ENCODE results near the gene MRGPRE.

The MRGPRE gene

DNA sequence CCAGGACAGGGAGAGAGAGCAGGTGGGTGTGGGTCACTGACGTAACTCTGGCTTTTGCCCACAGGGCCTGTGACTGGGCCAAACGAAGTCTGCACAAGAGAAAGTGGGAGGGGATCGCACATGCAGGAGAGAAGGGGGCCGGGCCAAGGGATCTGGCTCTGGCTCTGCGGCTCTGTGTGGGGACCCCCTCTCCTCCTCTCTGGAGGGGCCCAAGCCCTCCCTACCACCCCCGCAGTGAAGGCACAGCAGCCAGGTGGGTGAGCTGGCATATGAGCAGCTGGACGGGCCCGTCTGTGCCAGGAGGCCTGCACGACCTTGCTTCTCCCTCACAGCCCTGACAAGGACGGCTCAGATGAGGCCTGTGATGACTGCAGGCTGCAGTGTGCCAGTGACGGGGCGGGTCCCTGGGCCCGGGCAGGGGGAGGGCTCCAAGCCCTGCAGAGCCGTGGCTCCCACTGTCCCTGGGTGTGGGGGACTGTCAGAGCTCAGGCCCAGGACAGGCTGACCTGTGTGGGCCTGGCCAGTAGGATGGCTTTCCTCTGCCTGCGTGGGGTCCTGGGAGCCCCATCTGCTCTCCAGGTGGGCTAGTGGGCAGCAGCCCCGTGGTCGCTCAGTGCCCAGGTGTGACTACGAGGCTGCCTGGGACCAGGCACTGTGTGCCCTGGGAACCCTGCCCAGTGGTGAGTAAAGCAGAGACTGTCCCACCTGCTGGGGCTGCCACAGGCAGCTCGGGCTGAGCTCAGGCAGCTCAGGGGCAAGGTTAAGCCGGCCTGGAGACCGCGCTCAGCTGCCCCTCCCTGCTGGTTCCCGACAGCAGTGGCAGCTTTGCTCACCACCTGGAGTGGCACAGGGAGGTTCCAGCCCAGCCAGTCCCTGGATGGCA, 35.8 kb downstream of the MRGPRE start:
- DNase-seq (ENCODE audit: low spot score) = no peak

DNA sequence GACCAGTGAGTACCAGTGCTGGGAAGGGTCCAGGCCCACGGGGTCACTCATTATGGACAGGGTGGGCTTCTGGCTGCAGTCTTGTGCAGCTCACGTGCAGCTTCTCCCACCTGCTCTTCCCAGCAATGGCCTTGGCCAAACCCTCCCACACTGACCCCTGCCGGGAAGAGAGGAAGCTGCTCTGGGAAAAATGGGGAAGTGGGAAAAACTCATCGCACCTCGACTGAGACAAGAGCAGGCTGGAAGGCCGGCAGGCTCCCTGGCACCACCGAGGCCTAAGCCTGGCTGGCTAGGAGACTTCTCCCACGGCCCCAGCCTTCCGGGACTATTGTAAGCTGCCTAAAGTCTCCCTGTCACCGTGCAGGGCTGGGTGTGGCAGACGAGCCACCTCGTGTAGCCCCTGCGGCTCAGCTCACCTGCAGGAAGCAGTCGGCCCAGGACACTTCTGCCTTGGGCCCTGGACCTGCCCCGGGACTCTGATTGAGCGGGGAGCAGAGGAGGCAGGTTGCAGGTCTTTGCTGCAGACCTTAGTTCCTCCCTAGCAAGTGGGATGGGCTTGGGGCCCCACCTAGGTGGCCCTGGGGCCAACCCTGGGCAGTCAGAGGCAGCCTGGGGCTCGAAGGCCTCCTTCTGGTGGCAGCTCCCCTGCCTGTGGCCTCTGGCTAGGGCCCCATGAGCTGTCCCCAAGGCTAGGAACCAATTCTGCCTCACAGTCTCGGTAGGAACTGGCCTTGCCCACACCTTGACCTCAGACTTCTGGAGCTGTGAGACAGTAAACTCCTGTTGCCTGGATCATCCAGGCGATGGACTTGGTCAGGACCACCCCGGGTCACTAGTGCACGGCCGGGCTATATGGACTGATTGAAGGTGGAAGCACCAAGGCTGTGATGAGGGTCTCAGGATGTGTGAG, 36.7 kb downstream of the MRGPRE start:
- peak; percentile 64 for DNase-seq (ENCODE audit: low spot score)

DNA sequence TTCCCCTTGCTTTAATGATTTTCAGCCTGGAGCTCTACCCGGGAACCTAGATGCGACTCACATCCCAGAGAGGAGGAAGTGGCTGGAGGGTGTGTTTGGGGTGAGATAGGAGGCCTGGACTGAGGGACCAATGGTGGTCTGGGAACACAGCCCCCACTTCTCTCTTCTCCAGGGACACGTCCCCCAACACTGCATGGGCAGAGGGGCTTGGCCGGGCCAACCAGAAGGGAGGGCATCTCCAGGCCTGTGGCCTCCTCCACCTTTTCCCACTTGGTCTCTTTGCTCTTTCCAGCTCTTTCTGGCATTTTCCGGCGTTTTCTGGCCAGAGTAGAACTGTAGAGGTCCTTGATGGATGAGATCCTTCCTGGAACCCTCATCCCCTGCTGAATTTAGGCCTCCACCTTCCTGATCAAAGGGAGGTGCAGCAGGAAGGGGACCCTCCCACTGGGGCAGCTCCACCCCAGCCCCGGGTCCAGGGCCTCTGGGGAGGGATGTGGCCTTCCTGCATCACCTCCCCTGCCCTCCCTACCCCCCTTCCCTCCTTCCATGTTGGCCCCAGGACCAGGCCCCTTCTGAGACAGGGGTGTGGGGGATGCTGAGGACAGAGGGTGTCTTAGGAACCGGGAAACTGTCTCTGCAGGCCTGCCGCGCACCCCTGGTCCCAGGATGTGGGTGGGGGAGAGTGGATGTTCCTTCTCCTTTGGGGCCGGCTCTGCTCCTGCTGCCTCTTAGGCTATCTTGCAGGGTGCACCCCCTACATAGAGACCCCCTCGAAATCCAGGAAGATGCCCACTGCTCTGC, 38.0 kb downstream of the MRGPRE start:
- no peak for DNase-seq (ENCODE audit: low spot score)

DNA sequence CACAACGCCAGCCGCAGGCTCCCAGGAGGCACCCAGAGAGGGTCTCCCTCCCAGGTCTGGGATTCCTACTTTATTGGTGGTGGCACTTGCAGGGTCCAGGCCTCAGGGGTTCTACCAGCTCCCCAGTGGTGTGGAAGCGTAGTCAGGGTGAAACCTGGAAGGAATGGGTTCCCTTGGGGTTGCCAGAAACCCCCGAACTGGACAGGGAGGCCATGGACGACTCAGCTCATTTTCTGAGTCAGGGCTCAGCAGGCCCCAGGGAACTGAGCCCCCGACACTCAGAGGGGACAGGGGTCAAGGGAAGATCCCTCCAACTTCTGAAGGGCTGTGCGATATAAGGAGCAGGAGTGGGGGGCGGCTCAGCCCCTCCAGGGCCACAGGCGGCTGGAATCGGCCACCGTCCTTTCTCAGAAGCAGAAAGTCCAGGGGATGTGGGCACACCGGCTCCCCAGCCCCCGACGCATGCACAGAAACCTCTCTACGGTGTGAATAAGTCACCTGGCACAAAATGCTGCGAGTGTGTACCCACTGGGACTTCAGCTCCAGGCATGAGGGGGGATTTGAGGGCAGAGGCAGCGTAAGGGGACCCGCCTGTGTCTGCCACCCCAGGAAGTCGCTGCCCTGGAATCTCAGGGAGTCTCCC, 38.7 kb downstream of the MRGPRE start:
- no peak for DNase-seq (ENCODE audit: low spot score)

DNA sequence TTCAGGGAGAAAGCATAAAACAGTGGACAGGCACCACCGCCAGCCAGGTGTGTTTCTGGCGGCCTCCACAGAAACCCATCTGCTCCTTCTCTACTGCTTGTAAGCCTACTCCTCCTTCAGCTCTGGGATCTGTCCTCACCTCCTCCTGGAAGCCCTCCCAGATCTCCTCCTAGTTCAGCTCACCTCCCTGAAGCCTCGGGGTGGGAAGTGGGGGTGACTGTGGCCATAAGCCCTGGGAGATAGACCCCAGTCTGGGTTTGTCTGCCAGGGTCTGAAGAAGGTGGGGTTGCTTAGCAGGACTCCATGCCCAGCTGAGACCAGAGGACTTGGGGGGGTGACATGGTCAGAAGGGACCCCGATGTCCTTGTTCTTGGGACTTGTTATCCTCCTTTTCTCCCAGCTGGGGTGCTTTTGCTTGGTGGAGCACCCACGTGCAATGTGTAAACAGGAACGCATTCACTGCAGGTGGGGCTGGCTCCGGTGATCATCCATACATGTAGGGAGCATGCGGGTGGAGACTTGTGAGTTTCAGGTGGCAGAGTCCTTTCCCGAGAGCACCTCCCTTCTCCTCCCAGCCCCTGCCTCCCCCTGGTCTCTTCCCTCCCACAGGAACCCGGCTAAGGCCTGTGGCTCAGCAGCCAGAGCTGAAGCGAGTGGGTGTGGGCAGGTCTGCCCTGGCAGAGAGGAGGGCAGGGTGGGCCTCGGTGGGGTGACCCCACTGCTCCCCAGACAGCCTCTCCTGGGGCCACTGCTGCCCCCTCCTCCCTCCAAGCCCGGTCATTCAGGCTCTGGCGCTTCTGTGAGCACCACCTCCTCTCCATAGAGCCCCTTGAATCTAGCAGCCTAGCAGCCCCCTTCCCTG, 39.5 kb downstream of the MRGPRE start:
- no peak for DNase-seq (ENCODE audit: low spot score)

DNA sequence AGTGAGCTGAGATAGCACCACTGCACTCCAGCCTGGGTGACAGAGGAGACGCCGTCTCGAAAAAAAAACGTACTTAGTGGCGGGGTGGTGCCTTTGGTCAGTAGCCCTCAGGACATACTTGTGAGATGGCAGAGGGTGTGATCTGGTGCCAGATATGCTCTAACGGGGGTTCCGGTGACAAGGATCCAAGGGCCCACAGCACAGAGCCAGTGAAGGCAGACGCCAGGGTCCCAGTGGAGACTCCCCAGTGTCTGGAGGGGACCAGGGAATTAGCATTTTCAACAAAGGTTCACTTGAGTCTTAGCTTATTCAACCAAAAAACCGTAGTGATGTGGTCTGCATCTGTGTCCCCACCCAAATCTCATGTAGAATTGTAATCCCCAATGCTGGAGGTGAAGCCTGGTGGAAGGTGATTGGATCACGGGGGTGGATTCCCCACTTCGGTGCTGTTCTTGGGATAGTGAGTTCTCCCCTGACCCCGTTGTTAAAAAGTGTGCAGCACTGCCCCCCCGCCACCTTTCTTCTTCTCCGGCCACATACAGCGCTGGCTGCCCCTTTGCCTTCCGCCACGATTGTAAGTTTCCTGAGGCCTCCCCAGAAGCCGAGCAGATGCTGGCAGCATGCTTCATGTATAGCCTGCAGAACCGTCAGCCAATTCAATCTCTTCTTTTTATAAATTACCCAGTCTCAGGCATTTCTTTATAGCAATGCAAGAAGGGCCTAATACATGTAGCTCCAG, 40.5 kb downstream of the MRGPRE start:
- DNase-seq (ENCODE audit: low spot score) = no peak

DNA sequence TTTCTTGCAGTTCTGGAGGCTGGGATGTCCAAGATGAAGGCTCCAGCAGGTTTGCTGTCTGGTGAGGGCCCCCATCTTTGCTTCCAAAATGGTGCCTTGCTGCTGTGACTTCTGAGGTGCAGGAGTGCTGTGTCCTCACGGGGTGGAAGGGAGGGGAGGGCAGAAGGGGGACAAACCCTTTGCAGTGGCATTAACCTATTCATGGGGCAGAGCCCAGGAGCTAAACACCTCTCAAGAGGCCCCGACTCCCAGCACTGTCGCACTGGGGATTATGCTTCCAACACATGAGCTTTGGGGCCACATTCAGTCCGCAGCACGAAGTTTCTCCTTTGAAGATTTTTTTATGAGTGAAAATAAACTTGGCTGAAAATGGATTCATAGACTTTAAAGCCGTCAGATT, 41.6 kb downstream of the MRGPRE start:
- no peak for DNase-seq (ENCODE audit: low spot score)

DNA sequence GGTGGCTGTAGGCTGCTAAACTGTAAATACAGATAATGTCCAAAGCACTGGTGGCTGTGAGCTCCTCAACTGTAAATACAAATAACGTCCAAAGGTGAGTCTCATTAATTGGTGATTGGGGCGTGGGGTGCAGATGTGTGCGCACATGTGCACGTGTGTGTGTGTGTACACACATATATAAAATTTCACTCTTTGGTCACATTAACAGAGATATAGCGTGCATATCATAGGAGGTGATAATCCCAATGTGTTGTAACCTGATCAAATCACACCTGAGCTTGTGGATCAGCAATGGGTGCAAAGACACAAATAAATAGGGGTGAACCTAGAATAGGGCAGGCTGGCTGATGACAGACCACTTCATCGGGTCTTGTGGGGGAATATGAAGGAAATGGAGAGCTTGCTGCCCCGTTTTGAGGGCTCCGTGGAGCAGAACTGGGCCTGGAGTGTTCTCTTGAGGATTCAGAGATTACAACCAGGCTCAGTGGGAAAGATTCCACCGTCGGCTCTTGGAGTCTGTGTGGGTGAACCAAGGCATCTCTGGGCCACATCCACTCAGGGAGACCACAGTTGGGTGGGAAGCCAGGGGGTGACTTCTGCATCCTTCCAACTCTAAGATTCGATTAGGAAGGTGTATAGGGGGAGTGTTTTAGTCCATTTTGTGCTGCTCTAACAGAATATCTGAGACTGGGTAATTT, 42.2 kb downstream of the MRGPRE start:
- DNase-seq (ENCODE audit: low spot score) = no peak

DNA sequence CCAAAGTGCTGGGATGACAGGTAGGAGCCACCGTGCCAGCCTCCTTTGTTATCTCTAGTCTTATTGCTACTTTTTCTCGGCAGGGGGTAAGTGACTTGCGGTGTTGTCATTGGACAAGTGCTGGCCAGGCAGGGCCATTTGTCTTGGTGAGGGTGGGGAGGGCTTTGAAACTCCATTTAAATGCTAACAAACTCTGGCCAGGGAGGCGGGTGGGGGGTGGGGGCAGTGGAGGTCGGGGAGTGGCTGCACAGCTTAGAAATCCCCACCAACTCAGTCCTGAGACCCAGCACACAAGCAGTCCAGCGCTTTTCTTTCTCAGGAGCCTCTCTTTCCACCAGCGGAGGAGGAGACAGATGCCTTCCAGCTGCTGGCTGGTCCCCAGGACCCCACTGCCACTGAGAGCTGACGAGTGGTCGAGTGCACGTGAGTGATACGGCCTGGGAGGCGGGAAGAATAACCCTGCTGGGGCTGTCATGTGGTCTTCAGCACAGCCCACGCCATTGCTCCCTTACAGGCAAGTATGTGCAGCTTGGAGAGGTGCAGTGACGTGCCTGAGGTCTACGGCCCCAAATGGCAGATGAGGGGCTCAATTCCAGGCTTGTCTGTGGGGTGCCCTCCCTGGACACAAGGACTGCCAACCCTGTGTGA, 42.9 kb downstream of the MRGPRE start:
- no peak for DNase-seq (ENCODE audit: low spot score)

DNA sequence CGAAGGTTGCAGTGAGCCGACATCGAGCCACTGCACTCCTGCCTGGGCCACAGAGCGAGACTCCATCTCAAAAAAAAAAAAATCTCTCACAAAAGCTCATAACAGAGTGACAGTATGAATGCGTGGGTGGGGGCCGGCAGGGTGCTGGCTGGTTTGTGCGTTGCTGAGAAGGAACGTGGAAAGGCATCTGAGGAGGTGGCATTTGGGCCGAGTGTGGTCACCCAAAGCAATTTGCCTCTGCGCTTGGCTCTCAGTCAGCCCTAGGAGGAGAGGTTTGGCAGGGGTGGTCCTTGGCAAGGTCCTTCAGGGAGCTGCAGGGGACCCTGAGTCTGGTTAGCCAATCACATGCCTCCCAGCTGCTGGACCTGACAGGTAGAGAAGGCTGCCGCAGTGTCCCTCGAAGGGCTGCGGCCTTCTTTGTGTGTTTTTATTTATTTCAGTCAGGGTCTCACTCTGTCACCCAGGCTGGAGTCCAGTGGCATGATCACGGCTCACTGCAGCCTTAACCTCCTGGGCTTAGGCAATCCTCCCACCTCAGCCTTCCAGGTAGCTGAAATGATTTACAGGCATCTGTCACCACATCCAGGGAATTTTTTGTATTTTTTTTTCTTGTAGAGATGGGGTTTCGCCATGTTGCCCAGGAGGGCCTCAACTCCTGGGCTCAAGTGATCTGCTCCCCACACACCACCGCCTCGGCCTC, 43.6 kb downstream of the MRGPRE start:
- DNase-seq (ENCODE audit: low spot score) = no peak

DNA sequence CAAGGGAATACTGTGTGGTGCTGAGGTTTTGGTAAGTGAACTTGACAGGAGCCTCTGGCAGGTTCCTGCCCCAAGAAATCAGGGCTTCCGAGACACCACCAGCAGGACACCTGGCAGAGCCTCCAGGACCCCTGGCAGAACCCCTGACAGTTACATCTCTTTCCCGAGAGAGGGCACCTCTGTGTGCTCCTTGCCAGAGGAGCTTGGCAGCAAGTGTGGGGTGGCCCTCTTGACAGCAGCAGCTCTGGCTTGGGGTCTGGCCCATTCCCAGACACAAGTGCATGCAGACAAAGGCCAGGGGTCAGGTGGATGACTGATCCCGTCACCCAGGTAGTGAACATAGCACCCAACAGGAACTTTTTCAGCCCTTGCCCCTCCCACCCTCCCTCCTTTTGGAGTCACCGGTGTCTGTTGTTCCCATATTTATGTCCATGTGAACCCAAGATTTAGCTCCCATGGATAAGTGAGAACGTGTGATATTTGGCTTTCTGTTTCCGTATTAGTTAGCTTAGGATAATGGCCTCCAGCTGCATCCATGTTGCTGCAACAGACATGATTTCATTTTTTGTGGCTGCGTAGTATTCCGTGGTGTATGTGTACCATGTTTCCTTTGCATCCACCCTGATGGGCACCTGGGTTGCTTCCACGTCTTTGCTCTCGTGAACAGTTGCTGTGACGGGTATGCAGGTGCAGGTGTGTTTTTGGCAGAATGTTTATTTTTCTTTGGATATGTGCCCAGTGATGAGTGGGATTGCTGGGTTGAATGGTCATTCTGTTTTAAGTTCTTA, 45.9 kb downstream of the MRGPRE start:
- DNase-seq (ENCODE audit: low spot score) = no peak

DNA sequence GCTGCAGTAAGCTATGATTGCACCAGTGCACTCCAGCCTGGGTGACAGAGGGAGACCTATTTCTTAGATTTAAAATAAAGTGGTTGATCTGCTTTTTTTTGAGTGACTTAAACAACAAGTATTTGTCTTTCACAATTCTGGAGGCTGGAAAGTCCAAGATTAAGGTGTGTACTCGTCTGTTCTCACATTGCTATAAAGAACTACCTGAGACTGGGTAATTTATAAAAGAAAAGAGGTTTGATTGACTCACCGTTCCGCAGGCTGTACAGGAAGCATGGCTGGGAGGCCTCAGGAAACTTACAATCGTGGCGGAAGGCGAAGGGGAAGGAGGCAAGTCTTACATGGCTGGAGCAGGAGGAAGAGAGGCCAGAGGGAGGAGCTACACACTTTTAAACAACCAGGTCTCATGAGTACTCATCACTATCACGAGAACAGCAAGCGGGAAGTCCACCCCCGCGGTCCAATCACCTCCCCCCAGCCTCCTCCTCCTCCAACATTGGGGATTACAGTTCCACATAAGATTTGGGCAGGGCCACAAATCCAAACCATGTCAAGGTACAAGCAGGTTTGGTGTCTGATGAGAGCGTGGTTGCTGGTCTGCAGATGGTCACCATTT, 47.4 kb downstream of the MRGPRE start:
- DNase-seq (ENCODE audit: low spot score) = no peak

DNA sequence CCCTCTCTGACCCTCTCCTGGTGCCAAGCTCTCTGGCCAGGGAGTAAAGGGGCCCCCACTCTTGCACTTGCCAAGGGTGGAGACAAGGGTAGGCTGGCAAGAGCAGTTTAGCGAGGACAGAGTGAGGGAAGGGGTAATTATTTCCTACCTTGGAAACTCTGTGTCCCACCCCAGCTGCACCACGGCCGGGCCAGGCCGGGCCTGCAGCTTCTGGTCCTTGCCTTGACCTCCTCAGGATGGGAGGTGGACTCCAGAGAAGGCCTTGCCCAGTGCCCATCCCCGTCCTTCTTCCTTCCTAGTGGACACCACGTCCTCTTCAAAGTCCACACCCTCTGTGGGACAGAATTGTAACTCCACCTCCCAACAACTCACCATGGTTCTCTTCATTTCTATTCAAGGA, 48.7 kb downstream of the MRGPRE start:
- DNase-seq (ENCODE audit: low spot score) = no peak

DNA sequence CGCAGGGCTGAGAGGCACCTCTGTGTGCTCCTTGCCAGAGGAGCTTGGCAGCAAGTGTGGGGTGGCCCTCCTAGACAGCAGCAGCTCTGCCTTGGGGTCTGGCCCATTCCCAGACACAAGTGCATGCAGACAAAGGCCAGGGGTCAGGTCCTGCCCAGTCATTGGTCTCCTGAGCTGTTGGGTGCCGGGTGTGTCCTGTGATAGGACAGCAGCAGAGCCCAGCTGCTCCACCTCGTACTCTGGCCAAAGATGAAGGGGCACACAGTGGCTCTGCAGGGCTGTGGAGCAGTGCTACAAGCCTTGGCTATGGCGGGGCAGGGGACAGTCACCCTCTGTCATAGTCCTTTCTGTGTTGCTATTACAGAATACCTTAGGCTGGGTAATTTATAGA, 49.8 kb downstream of the MRGPRE start:
- no peak for DNase-seq (ENCODE audit: low spot score)

DNA sequence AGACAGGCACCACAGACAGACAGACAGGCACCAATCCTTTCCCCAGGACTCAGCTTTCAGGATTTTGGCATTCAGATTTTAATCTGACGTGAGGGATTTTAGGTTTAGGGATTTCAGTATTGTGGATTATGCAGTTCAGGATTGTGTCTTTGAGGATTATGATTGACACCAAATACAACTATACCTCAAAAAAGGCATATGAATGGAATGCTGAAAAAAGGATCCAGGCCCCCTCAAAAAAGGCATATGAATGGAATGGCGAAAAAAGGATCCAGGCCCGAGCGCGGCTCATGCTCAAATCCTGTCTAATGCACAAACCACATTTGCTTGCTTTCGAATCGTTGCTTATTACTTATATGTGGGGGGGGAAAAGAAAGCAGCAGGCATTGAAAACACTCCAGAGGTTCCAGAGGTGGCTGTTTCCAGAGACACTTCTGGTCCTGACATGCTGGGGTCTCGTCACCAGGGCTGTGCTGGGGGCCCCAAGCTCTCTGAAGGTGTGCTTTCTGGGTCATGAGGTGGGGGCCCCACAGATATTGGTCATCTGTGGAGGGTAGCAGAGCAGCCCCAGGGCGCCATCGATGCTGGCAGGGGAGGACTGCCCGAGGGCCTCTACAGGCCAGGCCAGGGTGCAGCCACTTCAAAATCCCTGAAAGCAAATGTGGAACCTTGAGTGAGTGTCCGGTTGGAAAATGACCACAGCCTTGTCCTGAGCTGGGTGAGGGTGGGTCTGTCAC, 50.3 kb downstream of the MRGPRE start:
- DNase-seq (ENCODE audit: low spot score) = no peak

DNA sequence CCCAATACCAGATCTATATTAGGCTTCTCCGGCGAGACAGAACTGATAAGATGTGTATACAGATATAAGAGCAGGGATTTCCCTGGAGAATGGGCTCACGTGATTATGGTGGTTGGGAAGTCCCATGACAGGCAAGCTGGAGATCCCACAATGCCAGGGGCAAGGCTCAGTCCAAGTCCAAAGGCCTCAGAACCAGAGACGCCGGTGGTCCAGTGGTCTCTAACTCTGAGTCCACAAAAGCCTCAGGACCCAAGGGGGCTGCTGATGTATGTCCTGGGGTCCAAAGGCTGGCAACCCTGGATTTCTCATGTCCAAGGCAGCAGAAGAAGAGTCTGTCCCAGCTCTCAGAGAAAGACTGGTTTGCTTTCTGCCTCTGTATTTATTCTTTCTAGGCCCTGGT, 51.3 kb downstream of the MRGPRE start:
- no peak for DNase-seq (ENCODE audit: low spot score)

Data from HuH-7 (cell line).